Ramos (cell line): ENCODE measurements around the gene ELK1.
"Not testable (repeated sequence)": the region's sequence is repeated elsewhere in the genome, so short reads cannot be mapped to it uniquely, and the experiment has no call there.

Source experiments
- in situ Hi-C: fragments of 300-500 bp; cut with MboI; formaldehyde crosslinking; loops from one replicate; pipeline ENCODE4 v1.14.3; 2022; ENCODE audit warnings: low sequenced_read_pairs; ENCODE audit not compliant: unreplicated experiment

ELK1 gene

GRCh38 chrX:47619486-47620302 lies 30.7 kb downstream of the ELK1 start, which contains the start of gene SYN1:
SYN1 (minus strand) TSS chrX:47619857; CDS start chrX:47619728, 129 bp downstream.
- in situ Hi-C loops, result no loop called here

GRCh38 chrX:47618923-47619485 lies 31.4 kb downstream of the ELK1 start:
- in situ Hi-C loops, result no loop called here

- in situ Hi-C loops, result no loop called here
Measured at GRCh38 chrX:47614618-47615017, 35.7 kb downstream of the ELK1 start.

GRCh38 chrX:47613082-47613481 lies 37.3 kb downstream of the ELK1 start:
- in situ Hi-C loops, result no loop called here

- in situ Hi-C loops, result no loop called here
Measured at GRCh38 chrX:47612418-47612817, 37.9 kb downstream of the ELK1 start.

- in situ Hi-C loops, result no loop called here
Measured at GRCh38 chrX:47611926-47612325, 38.4 kb downstream of the ELK1 start.

GRCh38 chrX:47611489-47611888 lies 38.9 kb downstream of the ELK1 start:
- in situ Hi-C loops, result no loop called here

- in situ Hi-C loops, result no loop called here
Measured at GRCh38 chrX:47610511-47610910, 39.9 kb downstream of the ELK1 start.

GRCh38 chrX:47608130-47608810 lies 42.1 kb downstream of the ELK1 start:
- in situ Hi-C loops, result no loop called here

- in situ Hi-C loops, result no loop called here
Measured at GRCh38 chrX:47607091-47607490, 43.3 kb downstream of the ELK1 start.

- in situ Hi-C loops, result no loop called here
Measured at GRCh38 chrX:47605024-47605423, 45.3 kb downstream of the ELK1 start.

GRCh38 chrX:47603125-47603524 lies 47.2 kb downstream of the ELK1 start:
- in situ Hi-C loops, result not testable (repeated sequence)

- in situ Hi-C loops, result no loop called here
Measured at GRCh38 chrX:47597222-47597621, 53.1 kb downstream of the ELK1 start.

GRCh38 chrX:47596256-47596655 lies 54.1 kb downstream of the ELK1 start:
- in situ Hi-C loops, result no loop called here

GRCh38 chrX:47595716-47596251 lies 54.6 kb downstream of the ELK1 start:
- in situ Hi-C loops, result no loop called here

GRCh38 chrX:47593522-47593921 lies 56.8 kb downstream of the ELK1 start:
- in situ Hi-C loops, result no loop called here

GRCh38 chrX:47590984-47591383 lies 59.4 kb downstream of the ELK1 start:
- in situ Hi-C loops, result no loop called here

- in situ Hi-C loops, result no loop called here
Measured at GRCh38 chrX:47587906-47588735, 62.2 kb downstream of the ELK1 start.

- in situ Hi-C loops, result no loop called here
Measured at GRCh38 chrX:47587091-47587891, 63.1 kb downstream of the ELK1 start.
